AG08395 (cell line): ENCODE measurements around the gene SEPTIN2.
"Not testable (repeated sequence)": the region's sequence is repeated elsewhere in the genome, so short reads cannot be mapped to it uniquely, and the experiment has no call there.

Experiments
- DNase-seq: peaks from one replicate; pipeline ENCODE4 v3.0.0; 2012; ENCODE audit warnings: mixed read lengths, low spot score

The SEPTIN2 gene

DNA sequence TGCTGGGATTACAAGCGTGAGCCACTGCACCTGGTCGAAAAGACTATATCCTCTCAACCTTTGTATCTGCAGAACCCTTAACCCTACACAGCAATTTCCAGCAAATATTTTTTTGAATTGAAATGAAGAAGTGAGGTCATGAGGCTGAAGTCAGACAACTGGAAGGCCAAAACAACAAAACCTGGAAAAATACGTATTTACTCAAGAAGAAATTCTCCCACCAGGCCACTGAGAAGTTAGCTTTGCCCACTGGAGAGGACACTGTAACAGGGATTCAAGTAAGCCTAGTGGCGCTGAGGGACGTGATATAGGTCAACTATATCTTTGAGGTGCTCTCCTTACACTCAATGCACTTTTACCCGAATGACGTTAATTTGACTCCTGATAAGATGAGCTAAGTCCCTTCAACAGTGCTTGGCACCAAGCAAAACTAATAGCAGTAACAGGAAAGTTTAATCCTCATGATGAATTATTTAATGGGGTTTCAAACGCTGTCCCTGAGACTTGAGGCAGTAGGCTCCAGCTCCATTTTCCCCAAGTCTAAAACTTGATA lies 2.1 kb upstream of the SEPTIN2 start:
- DNase-seq, result no peak

DNA sequence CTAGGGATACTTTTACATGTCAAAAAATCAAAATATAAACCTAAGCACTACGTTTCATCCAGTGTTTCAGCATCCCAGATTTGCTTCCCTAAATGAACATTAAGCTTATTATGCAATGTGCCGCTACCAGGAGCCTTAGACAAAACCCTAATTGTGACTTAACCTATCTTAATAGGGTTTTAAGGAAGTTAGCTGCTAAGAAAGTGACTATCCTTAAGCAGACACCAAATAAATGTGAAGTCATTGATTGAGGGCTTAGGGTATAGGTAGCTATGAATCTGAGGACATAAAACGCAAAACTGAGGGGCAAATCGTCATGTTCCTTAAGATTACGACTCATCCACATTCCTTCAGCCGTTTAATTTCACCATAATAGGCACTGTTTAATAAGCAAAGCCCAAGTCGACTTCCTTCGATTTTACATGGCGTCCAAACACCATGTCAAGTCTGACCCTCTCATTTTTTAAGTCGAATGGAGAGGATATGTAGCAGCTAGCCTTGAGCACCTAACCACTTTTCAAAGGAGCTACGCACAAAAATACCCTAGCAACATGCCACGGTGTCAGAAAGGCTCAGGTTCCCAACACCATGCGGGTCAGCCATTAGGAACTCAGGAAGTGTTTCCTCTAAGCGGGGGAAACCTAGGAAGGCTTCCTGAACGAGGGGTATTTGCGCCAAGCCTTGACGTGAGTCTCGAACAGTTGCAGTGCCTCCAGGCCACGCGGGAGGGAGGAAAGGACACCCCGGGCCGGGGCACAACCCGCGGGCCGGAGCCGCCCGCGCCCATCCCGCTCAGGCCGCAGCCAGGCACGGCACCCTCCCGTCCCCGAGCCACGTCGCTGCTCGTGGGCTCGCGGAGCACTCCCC lies 1.3 kb upstream of the SEPTIN2 start:
- no peak for DNase-seq

DNA sequence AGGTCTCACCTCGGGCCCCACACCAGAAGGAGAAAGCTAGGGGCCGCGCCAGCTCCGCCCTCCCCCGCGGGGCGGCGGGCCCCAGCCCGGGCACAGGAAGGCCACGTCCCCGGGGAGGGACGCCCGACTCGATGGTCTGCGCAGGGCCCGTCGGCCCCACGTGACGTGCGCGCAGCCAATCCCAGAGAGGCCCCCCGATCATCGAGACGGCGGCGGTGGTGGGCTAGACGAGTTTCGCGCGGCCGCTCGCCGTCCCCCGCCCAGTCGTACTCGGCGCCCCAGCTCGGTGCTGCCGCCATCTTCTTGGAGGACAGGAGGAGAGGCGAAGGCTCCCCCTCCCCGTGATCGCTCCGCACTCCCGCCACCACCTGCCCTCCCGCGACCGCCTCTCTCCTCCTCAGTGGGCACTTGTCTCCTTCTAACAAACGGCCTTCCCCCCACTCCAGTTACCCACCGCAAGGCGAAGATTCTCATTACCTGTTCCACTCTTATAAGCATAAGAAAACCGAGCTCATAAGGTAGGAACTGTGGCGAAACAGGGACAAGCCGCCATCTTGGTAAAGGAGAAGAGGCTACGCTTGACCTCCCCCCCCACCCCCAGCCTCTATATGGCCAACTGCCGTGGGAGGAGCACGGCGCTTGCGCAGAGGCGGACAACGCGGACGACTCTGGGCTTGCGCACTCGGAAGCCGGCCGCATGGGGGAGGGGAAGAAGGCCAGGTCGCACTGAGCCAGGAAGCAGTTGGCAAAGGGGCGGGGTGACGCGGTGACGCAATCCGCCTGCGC lies 439 bp upstream of the SEPTIN2 start, which contains the start of gene HDLBP:
HDLBP (minus strand) TSS at position 580 of the 786 bp plus-strand sequence. CDS start 48,803 bp downstream, outside the sequence.
- DNase-seq, result peak; percentile 99

DNA sequence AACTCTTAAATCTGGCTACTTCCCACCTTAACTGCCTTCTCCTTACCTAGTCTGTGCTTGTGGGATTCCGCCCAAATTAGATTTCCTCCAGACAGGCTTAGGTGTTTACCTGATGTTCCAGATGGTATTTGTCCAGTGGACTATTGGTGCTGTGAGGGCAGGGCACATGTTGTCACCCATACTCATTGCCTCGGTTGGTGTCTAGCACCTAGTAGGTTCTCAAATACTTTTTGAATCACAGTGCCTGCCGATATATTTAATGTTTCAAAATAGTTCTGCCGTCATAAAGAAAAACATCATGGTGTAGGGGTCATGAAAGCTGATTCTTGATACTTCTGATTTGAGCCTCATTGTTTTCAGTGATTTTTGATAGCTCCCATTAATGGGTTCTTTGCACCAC lies 1.1 kb downstream of the SEPTIN2 start:
- no peak for DNase-seq

DNA sequence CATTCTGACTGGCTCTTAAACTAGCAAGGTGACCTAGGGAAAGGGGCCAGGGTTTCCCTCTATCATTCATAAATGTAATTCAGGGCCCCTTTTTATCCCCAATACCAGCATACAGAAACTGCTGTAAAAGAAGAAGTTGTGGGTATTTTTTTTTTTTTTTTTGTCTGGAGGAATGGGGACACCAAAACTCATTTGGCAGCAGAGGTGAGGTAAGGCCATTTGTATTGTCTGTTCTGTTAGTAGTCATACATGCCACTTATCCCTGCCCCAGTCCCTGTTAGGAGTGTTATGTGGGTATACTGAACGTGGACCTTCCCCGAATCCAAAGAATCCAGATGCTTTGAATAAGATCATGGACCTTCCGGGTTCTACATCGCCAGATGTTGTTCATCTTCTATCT lies 1.7 kb downstream of the SEPTIN2 start:
- no peak for DNase-seq

DNA sequence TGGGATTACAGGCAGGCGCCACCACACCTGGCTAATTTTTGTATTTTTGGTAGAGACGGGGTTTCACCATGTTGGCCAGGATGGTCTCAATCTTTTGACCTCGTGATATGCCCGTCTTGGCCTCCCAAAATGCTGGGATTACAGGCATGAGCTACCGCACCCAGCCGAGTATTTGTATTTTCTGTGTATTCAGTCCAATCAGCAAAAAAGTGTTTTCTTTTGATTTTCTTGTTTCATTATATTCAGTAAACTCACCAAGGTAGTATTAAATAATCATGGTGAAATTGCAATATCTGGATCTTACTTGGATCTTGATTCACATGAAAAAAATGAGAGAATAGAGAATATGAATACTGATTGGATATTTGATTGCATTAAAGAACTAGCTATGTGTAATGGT lies 3.1 kb downstream of the SEPTIN2 start:
- not testable (repeated sequence) for DNase-seq

DNA sequence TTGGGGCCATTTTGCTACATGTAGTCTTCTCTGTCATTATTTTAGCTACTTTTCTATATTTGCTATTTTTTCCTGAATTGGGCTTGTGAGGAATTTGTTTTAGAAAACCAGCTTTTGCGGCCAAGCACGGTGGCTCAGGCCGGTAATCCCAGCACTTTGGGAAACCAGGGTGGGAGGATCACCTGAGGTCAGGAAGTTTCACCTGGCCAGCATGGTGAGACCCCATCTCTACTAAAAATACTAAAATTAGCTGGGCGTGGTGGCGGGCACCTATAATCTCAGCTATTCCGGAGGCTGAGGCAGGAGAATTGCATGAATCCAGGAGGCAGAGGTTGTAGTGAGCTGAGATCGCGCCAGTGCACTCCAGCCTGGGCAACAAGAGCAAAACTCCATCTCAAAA lies 4.7 kb downstream of the SEPTIN2 start:
- DNase-seq, result no peak

DNA sequence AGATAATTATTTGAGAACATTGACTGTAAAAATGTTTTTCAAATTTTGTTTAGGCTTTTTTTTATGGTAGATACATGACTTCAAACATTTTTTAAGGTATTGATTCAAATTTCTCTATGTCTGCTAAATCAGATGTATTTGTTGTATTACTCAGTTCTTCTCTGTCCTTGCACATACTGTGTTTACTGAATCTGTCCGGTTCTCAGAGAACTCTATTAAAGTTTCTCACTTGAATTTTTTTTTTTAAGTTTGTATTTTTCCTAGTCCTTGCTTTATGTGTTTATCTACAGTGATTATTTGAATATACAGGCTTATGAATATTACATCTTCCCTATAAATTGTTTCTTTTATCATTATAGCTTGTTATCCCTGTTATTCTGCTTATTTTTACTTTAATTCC lies 5.3 kb downstream of the SEPTIN2 start:
- no peak for DNase-seq

DNA sequence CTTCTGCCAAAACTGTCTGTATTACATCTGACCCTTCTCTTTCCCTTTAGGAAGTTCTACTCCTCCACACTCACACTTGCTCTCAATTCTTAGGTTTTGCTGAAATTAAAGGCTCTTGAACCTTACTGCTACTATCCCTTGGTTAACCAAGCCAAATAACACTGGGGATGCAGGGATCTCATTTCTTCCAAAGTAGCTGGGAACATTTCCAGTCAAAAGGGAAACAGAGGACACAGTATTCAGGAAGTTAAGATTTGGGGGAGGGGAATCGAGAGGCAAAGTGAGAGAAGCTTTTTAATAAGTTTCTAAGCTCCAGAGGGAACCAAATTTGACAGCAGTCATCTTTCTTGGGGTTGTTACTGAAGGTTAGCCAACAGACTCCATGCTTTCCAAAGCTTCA lies 6.2 kb downstream of the SEPTIN2 start:
- no peak for DNase-seq

DNA sequence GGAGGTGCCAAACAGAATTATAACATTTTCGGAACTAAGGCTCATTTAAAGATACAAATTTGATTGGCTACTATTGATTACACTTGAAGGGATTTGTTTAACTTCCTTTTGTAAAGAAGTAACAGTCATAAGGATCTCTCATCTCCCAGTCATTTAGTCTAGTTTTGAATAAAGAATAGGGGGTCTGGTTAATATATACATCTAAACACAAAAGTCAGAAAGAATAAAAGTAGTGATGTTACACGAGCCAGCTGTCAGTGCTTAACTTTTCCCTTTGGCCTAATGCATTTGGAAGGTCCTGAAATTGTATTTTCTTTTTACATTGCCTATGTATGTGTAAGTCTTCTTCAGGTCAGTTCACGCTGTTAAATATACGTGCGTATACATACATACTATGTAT lies 8.1 kb downstream of the SEPTIN2 start:
- DNase-seq, result no peak

DNA sequence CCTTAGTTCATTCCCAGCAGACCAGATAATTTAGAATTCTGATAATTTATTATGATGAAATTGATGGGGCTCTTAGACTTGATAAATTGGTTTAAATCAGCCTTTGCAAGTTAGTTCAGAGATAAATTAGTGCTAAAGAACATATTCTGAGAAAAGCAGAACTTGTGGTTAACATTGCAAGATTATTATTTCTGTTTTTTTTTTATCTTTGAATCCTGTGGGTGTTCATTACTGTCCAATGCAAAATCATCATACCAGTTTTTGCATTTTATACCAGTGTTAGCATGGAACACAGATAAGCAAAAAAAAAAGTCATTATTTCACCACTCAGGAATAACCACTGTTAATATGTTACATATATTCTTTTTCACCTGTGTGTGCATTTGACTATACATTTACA lies 9.1 kb downstream of the SEPTIN2 start:
- no peak for DNase-seq

DNA sequence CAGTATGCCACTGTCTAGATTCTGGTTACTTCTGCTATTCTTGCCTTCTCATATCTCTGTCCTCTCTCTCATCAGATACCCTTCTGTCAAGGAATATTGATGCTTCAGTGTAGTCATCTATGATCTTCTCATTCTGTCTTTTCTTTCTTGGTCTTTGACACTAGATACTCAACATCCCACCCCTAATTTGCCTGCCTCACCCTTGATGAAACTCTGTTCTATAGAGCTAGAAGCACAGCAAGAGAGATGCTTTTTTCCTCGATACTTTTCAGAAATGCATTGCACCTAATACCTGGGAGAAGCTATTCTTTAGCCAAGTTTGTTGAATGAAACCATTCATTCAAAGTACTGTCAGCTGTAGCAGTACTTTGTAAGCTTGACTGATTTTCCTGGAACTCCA lies 9.5 kb downstream of the SEPTIN2 start:
- DNase-seq, result no peak

DNA sequence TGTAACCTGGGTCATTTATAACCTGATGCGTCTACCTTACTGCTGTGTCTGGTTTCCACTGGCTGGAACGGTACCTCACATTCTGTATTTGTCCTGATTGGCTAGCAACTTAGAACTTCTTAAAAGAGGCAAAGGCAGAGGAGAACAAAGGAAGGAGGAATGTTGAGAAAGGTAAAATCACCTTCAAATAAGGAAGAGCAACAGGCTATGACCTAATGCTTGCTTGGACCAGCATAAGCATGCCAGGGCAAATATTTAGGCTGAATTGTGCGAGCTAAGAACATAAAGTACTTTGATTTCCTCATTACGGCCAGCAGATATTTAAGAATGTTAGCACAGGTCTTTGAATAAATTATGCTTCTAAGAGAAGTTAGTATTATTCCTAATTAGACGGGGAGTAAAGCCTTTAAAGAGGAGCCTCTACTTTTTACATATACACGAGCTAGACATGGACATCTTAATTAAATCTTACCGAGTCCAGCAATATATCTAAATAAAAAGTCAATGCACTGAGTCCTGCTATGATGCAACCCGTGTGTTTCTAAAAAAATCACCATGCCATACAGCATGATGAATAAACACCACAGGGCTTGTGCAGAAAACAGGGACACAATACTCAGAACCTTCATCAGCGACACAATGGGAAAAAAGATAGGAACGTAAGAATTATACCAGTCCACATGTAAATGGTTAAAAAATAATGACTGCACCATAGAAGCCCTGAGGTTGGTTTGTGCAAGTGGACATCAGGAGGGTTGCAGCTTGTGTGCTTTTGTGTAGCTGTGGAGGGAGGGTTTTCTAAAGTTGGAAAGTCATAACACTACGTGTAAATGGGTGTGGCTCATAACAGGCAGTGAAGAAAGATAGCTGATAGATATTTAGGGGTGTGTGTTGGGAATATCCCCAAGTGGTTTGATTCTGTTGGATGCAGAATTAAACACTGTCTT lies 14.2 kb downstream of the SEPTIN2 start:
- DNase-seq, result no peak

DNA sequence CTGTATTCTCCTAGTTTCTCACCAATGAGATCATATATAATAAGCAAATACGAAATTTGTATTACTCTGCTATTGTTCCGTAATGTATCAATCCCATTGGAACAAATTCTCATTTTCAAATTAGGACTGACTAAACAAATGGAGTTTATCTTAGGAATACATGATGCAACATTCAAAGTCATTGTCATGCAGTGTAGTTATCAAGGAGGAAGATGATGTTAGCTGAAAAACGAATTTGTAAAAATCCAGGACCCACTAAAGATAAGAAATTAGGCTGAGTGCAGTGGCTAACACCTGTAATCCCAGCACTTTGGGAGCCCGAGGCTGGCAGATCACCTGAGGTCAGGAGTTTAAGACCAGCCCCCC lies 14.9 kb downstream of the SEPTIN2 start:
- DNase-seq, result no peak

DNA sequence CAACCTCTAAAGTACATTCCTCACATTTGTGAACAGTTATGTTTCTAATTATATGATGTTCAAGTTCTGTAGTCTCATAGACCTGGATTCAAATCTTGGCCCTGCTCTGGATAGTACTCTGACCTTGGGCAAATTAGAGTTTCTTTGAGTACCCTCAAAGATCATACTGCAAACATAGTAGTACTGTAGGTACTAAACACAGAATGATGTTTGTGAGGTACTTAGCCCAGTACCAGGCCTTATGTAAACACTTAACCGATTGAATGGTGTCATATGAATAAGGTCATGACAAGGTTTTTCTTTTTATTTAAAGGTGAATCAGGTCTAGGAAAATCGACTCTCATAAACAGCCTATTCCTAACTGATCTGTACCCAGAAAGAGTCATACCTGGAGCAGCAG lies 19.1 kb downstream of the SEPTIN2 start:
- DNase-seq, result no peak

DNA sequence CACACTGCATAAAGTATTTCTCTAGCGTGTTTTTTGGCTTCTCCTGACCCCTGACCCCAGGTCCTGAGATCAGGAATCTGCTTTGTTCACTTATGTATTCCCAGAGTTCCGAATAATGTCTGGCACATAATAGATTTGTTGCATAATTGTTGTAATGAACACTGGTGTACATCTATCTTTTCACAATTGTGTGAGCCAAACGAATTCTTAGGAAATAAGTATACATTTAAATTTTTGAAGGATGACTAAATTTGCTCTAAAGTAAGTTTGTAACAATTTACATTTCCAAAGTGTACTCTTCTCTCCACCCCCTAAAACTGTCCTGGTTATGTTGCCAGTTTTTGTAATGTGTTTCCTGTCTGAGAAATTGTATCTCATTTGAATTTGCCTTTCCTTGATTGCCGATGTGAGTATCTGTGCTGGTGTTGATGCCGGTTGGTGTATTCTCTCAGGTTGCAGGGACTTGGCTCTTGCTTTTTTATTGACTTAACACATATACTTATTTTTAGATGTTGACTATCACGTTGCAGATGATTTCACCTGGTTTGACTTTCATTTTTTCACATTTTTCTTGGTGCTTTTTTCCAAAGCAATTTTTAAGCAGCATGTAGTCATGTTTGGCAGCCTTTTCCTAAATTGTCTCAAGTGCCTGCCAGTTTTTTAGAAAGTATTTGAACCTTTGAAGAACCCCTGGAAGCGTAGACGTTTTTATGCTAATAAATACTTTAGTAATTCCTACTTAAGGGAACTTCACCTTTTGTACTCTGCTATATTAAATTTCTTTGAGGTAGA lies 24.3 kb downstream of the SEPTIN2 start:
- no peak for DNase-seq

DNA sequence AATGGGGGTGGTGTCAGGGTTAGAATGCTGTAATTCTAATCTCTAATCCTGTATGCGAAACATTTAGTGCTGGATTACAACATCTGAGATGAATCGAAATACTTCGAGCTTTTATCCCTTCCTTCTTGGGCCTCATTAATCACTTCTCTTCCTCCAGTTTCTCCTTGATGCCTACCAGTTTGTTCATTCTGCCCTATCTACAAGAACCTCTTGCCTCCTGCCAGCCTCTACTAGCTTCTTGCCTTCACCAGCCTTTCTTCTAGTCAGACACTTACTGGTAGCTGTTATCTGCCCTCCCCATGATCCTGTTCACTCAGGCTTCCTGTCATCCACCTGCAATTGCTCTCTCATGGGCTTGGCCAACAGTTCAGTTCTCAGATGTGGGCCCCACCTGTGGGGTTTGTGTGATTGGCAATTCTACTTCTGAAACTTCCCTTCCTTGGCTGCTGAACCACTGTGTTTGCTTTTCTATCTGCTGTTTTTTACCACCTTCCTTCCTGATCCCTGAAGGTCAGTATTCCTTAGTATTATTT lies 25.0 kb downstream of the SEPTIN2 start:
- DNase-seq, result no peak

DNA sequence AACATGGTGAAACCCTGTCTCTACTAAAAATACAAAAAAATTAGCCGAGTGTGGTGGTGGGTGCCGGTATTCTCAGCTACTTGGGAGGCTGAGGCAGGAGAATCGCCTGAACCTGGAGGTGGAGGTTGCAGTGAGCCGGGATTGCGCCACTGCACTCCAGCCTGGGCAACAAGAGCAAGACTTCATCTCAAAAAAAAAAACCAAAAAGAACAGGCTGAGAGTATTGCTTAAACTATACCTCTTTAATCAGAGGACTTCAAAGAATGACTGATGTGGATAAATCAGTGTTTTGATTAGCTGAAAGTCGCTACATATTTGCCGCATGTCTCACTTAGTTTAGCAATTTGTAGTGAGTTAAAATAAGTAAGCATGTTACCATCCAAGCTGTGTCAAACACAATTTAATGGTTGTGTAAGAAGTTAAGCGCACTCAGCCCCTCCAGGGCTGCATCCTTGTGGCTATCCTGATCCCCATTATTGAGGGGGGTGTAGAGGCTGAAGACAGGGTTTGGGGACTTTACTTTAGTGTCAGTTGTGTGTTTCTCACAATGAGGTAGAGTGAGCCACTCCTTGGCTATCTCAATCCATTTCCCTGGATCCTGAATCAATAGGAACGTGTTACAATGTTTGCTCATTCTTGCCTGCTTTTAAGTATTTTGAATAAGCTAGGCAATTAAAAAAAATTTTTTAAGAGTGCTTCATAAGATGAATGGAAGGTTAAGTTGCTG lies 29.4 kb downstream of the SEPTIN2 start:
- no peak for DNase-seq

DNA sequence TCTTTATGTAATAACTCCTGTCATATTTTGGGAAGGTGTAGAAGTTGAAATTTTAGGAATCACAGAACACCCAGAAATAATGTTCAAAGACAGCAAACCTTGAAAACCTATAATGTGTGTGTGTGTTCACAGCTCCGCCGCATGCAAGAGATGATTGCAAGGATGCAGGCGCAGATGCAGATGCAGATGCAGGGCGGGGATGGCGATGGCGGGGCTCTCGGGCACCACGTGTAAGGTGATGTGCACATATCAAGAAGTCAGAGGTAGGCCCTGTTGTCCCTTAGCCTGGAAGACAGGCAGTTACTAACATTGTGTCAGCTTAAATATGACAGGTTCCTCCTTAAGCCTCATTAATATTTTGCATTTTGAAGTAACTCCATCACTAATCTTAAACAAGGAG lies 34.2 kb downstream of the SEPTIN2 start:
- no peak for DNase-seq

DNA sequence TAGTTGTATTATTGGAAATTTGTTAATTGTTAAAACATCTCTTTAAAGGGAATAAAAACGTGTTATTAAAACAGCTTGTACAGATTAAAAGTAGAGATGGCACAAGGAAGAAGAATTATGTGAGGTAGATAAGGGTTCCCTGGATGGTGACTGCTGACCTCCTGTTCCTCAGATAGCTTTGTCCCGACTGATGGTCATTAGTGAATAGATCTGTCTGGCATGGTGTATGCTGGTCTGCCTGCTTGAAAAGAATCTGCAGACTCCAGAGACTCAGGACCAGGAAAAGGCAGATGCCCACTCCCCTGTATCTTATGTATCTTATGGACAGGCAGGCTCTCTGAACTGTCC lies 34.8 kb downstream of the SEPTIN2 start:
- DNase-seq, result no peak
